ENCODE results near the gene RABAC1.
"Not testable (repeated sequence)": the region's sequence is repeated elsewhere in the genome, so short reads cannot be mapped to it uniquely, and the experiment has no call there.

Gene RABAC1

GRCh38 chr19:41959056-41960053 is at the start of gene RABAC1:
Gene RABAC1 (minus strand): TSS chr19:41959321. CDS start chr19:41959292, 29 bp downstream.
- peak; percentile 93 for DNase-seq

- no peak for DNase-seq
Measured at GRCh38 chr19:42006569-42006968, 47.4 kb upstream of the RABAC1 start.

GRCh38 chr19:42005504-42005903 is 46.4 kb upstream of the RABAC1 start:
- no peak for DNase-seq

GRCh38 chr19:42003506-42004294 is 44.6 kb upstream of the RABAC1 start:
- DNase-seq = no peak

- no peak for DNase-seq
Measured at GRCh38 chr19:41999878-42000208, 40.7 kb upstream of the RABAC1 start.

GRCh38 chr19:41999071-41999877 is 40.2 kb upstream of the RABAC1 start:
- no peak for DNase-seq

GRCh38 chr19:41998246-41999020 is 39.3 kb upstream of the RABAC1 start:
- peak; percentile 33 for DNase-seq

- DNase-seq = no peak
Measured at GRCh38 chr19:41997851-41998229, 38.7 kb upstream of the RABAC1 start.

GRCh38 chr19:41997121-41997850 is 38.2 kb upstream of the RABAC1 start:
- peak; percentile 34 for DNase-seq

- no peak for DNase-seq
Measured at GRCh38 chr19:41995959-41996797, 37.1 kb upstream of the RABAC1 start.

GRCh38 chr19:41994994-41995958 is 36.2 kb upstream of the RABAC1 start:
- DNase-seq = no peak

- DNase-seq = no peak
Measured at GRCh38 chr19:41994521-41994971, 35.4 kb upstream of the RABAC1 start.

GRCh38 chr19:41993612-41994483 is 34.7 kb upstream of the RABAC1 start, which contains the start of gene ATP1A3:
Gene ATP1A3 (minus strand): TSS chr19:41994230. CDS start chr19:41994076, 154 bp downstream.
- peak; percentile 43 for DNase-seq

GRCh38 chr19:41991925-41992569 is 32.9 kb upstream of the RABAC1 start:
- not testable (repeated sequence) for DNase-seq

- DNase-seq = no peak
Measured at GRCh38 chr19:41991025-41991424, 31.9 kb upstream of the RABAC1 start.

- DNase-seq = no peak
Measured at GRCh38 chr19:41990615-41991014, 31.5 kb upstream of the RABAC1 start.

- DNase-seq = no peak
Measured at GRCh38 chr19:41990028-41990427, 30.9 kb upstream of the RABAC1 start.
